ENCODE measurements around the gene DPP9. TPM values are rescaled to one million over a fixed set of nuclear protein-coding genes. Genes with fewer than 3 reads are reported as not detected.

The DPP9 gene
- polyA plus RNA-seq, 3 donors, result 12.6 to 23.8 (median 13.9) TPM

- TF ChIP-seq CTCF (IDR thresholded peaks at IDR 0.05), result no peak
- H3K9ac ChIP-seq (ENCODE audit: insufficient read depth, low read length, poor library complexity, severe bottlenecking), result peak overlapping the region; percentile 65
- no peaks in the 10 kb centered on the region for H3K9me3 ChIP-seq (replicated peaks in 1 of 2; ENCODE audit: control insufficient read depth in 1 of 2, insufficient read depth in 1 of 2, low read length in 2 of 2)
- H3K4me1 ChIP-seq (ENCODE audit: control insufficient read depth in 1 of 2, insufficient read depth in 2 of 2, low read length in 2 of 2), result peaks cover 62 to 68% of the 10 kb centered on the region in 2 donors
- Mint-ChIP-seq H3K4me3 (peak overlapping the region; percentile 55 to 70), H3K27me3 (ENCODE audit: low read depth in 3 of 3) (peaks cover 1 to 13% (median 12%) of the 10 kb centered on the region in 3 donors), H3K36me3 (no peaks in the 10 kb centered on the region), H3K27ac (peak overlapping the region in 3 of 7 donors; percentile 54 to 75 (median 73)), H3K4me1 (peaks cover 62% of the 10 kb centered on the region), H3K9me3 (no peaks in the 10 kb centered on the region)
- H3K27me3 ChIP-seq (ENCODE audit: control insufficient read depth in 2 of 2, insufficient read depth in 2 of 2, low read length in 2 of 2), result no peaks in the 10 kb centered on the region
- H4K20me1 ChIP-seq (ENCODE audit: insufficient read depth, low read length), result no peaks in the 10 kb centered on the region
- peak overlapping the region in 1 of 2 donors; percentile 69 for H3K27ac ChIP-seq (ENCODE audit: low read depth in 1 of 2, low read length in 2 of 2)
- peaks cover 13% of the 10 kb centered on the region for H3K79me2 ChIP-seq (ENCODE audit: insufficient read depth, low read length)
- no peaks in the 10 kb centered on the region for H3K36me3 ChIP-seq (replicated peaks in 1 of 2; ENCODE audit: control insufficient read depth in 1 of 2, insufficient read depth in 2 of 2, low read length in 2 of 2)
- H3K4me2 ChIP-seq (replicated peaks; ENCODE audit: extremely low read depth, low read length, poor library complexity, severe bottlenecking), result peak overlapping the region; percentile 75
- peak overlapping the region; percentile 11 to 65 (median 45) for H3K4me3 ChIP-seq (replicated peaks in 1 of 3; ENCODE audit: low read depth in 2 of 3, low read length in 3 of 3)
- no peak for DNase-seq
- peak overlapping the region; percentile 80 for H2AFZ ChIP-seq (ENCODE audit: insufficient read depth, low read depth, low read length, poor library complexity, severe bottlenecking)
- WGBS (ENCODE audit: insufficient coverage), result 14% methylated on average over 4 of the region's 13 CpGs
- intact Hi-C loops (cut with micrococcal nuclease), result loop anchor here (5.0 kb wide), 2 partner anchors 93 to 108 kb away; partner anchors contain the start of gene LRG1 (in 2 of the 2)
Observed at GRCh38 chr19:4635754-4636116, 87.9 kb downstream of the DPP9 start.

- Mint-ChIP-seq H3K4me1 (peaks cover 46% of the 10 kb centered on the region), H3K4me3 (peak overlapping the region; percentile 31 to 67)
Observed at GRCh38 chr19:4633140-4633967, 90.3 kb downstream of the DPP9 start.

More at GRCh38 chr19:4633140-4633967, 90.3 kb downstream of the DPP9 start:
- H4K20me1 ChIP-seq (ENCODE audit: insufficient read depth, low read length), result no peaks in the 10 kb centered on the region
- 33% methylated on average over 9 of the region's 14 CpGs for WGBS (ENCODE audit: insufficient coverage)
- no peak overlapping the region for H2AFZ ChIP-seq (ENCODE audit: insufficient read depth, low read depth, low read length, poor library complexity, severe bottlenecking)
- no peaks in the 10 kb centered on the region for H3K9me3 ChIP-seq (replicated peaks in 1 of 2; ENCODE audit: control insufficient read depth in 1 of 2, insufficient read depth in 1 of 2, low read length in 2 of 2)
- peak overlapping the region; percentile 74 to 83 for H3K27ac ChIP-seq (ENCODE audit: low read depth in 1 of 2, low read length in 2 of 2)
- no peaks in the 10 kb centered on the region for H3K27me3 ChIP-seq (ENCODE audit: control insufficient read depth in 2 of 2, insufficient read depth in 2 of 2, low read length in 2 of 2)
- no peaks in the 10 kb centered on the region for H3K36me3 ChIP-seq (replicated peaks in 1 of 2; ENCODE audit: control insufficient read depth in 1 of 2, insufficient read depth in 2 of 2, low read length in 2 of 2)
- peaks cover 1 to 16% (median 12%) of the 10 kb centered on the region in 3 donors for H3K27me3 Mint-ChIP-seq (ENCODE audit: low read depth in 3 of 3)
- peaks cover 45 to 49% of the 10 kb centered on the region in 2 donors for H3K4me1 ChIP-seq (ENCODE audit: control insufficient read depth in 1 of 2, insufficient read depth in 2 of 2, low read length in 2 of 2)
- no peaks in the 10 kb centered on the region for H3K36me3 Mint-ChIP-seq
- intact Hi-C loops (cut with micrococcal nuclease), result loop anchor here (5.0 kb wide), 2 partner anchors 36 to 56 kb away; no protein-coding TSS in a partner anchor
- DNase-seq, result peak; percentile 92 to 96 (median 96)
- H3K79me2 ChIP-seq (ENCODE audit: insufficient read depth, low read length), result no peaks in the 10 kb centered on the region
- peak; percentile 87 for TF ChIP-seq CTCF (IDR thresholded peaks at IDR 0.05)
- H3K4me3 ChIP-seq (replicated peaks in 1 of 3; ENCODE audit: low read depth in 2 of 3, low read length in 3 of 3), result peak overlapping the region in 1 of 3 experiments; percentile 21
- H3K9ac ChIP-seq (ENCODE audit: insufficient read depth, low read length, poor library complexity, severe bottlenecking), result peak overlapping the region; percentile 48
- H3K27ac Mint-ChIP-seq, result peak overlapping the region; percentile 86 to 94 (median 89)
- H3K4me2 ChIP-seq (replicated peaks; ENCODE audit: extremely low read depth, low read length, poor library complexity, severe bottlenecking), result peak overlapping the region; percentile 0
- no peaks in the 10 kb centered on the region for H3K9me3 Mint-ChIP-seq

Small RNA genes lying within 50 kb of the gene (small RNA-seq; reads per million reads assigned to genes)
- gene MIR7-3 (ENCODE audit: insufficient read length, low read depth), result not detected

Other genes with a start within 250 kb of the DPP9 start
- gene PLIN4, start 205.4 kb downstream of the DPP9 start, polyA plus RNA-seq, result under 1 TPM in 2 of 3 donors, not detected in 1; 0.05 to 0.19 TPM
- 1 to 10 TPM in 1 of 3 donors, under 1 TPM in 2; 0.28 to 3.0 (median 0.58) TPM for gene PLIN5, start 188.6 kb downstream of the DPP9 start, polyA plus RNA-seq
- 10 to 100 TPM in 1 of 3 donors, 1 to 10 TPM in 2; 5.5 to 50.1 (median 9.6) TPM for gene LRG1, start 183.8 kb downstream of the DPP9 start, polyA plus RNA-seq
- 1 to 10 TPM in 1 of 3 donors, under 1 TPM in 2; 0.12 to 1.6 (median 0.87) TPM for gene SEMA6B, start 164.2 kb downstream of the DPP9 start, polyA plus RNA-seq
- gene TNFAIP8L1, start 84.3 kb downstream of the DPP9 start, polyA plus RNA-seq, result 1 to 10 TPM; 1.8 to 3.9 (median 3.7) TPM
- gene MYDGF, start 53.5 kb downstream of the DPP9 start, polyA plus RNA-seq, result 100 to 1,000 TPM in 2 of 3 donors, 10 to 100 TPM in 1; 64.6 to 165 (median 160) TPM
- gene FEM1A, start 67.9 kb upstream of the DPP9 start, polyA plus RNA-seq, result 1 to 10 TPM; 2.1 to 4.2 (median 2.4) TPM
- 10 to 100 TPM in 1 of 3 donors, 1 to 10 TPM in 2; 5.9 to 10.7 (median 9.2) TPM for gene TICAM1, start 107.9 kb upstream of the DPP9 start, polyA plus RNA-seq
- 100 to 1,000 TPM in 2 of 3 donors, 10 to 100 TPM in 1; 78.8 to 151 (median 138) TPM for gene PLIN3, start 143.8 kb upstream of the DPP9 start, polyA plus RNA-seq
- gene ARRDC5, start 179.1 kb upstream of the DPP9 start, polyA plus RNA-seq, result 1 to 10 TPM in 2 of 3 donors, under 1 TPM in 1; 0.46 to 3.9 (median 1.0) TPM
- gene UHRF1, start 185.7 kb upstream of the DPP9 start, polyA plus RNA-seq, result under 1 TPM; 0.06 to 0.77 (median 0.63) TPM
- gene KDM4B, start 245.3 kb upstream of the DPP9 start, polyA plus RNA-seq, result 10 to 100 TPM in 2 of 3 donors, 1 to 10 TPM in 1; 6.4 to 22.7 (median 12.7) TPM

Data from CD14-positive monocyte (primary cell).